SH-SY5Y (cell line): Measurements from ENCODE around the gene LRCH4.

ENCODE experiments used
- GATA2 ChIP-seq: IDR thresholded peaks from 2 replicates; pipeline ENCODE4 v1.6.1; 2011; ENCODE audit warnings: mild to moderate bottlenecking, low read depth, low read length
- GATA3 ChIP-seq: IDR thresholded peaks from 2 replicates; pipeline ENCODE4 v1.6.1; 2011; ENCODE audit warnings: low read depth, mild to moderate bottlenecking, low read length, moderate library complexity

- TF ChIP-seq GATA2, result no peak
- no peak for TF ChIP-seq GATA3
Measured at GRCh38 chr7:100586266-100587025, 517 bp upstream of the LRCH4 start, which contains the start of gene FBXO24.
